ENCODE results near the gene TRIM27. TPM values are rescaled to one million over a fixed set of nuclear protein-coding genes. Genes with fewer than 3 reads are reported as not detected.
"Not testable (repeated sequence)": the region's sequence is repeated elsewhere in the genome, so short reads cannot be mapped to it uniquely, and the experiment has no call there.

Gene TRIM27
- total and polyA plus RNA-seq, 4 donors: 19.6 to 63.3 (median 32.5) TPM

DNA sequence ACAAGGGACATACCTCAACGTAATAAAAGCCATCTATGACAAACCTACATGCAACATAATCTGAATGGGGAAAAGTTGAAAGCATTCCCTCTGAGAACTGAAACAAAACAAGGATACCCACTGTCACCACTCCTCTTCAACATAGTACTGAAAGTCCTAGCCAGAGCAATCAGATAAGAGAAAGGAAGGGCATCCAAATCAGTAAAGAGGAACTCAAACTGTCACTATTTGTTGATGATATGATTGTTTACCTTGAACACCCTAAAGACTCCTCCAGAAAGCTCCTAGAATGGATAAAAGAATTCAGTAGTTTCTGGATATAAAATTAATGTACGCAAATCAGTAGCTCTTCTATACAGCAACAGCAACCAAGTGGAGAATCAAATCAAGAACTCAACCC, 41.9 kb upstream of the TRIM27 start:
- Histone ChIP-seq H3K9ac (ENCODE audit: low read depth in 1 of 2, low read length in 2 of 2) (no peak overlapping the region), H3K27ac (ENCODE audit: low read depth in 1 of 2, low read length in 2 of 2) (no peak overlapping the region), H3K36me3 (ENCODE audit: control insufficient read depth in 4 of 4, insufficient read depth in 3 of 4, low read depth in 1 of 4, low read length in 3 of 4) (no peaks in the 10 kb centered on the region), H3K9me3 (ENCODE audit: control insufficient read depth in 4 of 4, low read length in 3 of 4) (peaks cover 0 to 14% (median 3%) of the 10 kb centered on the region in 4 donors), H3K27me3 (ENCODE audit: control insufficient read depth in 4 of 4, insufficient read depth in 4 of 4, low read length in 3 of 4) (no peaks in the 10 kb centered on the region), H3K4me3 (ENCODE audit: low read depth in 1 of 3, low read length in 3 of 3) (no peak overlapping the region), H3K4me1 (ENCODE audit: control insufficient read depth in 4 of 4, insufficient read depth in 4 of 4, low read length in 3 of 4) (no peaks in the 10 kb centered on the region)
- 83% methylated on average over 2 of the region's 2 CpGs for WGBS
- TF ChIP-seq SP1 (IDR thresholded peaks at IDR 0.05) (no peak), RXRA (IDR thresholded peaks at IDR 0.05) (no peak), MAX (IDR thresholded peaks at IDR 0.05) (no peak), NR2F2 (IDR thresholded peaks at IDR 0.05) (no peak)
- no peak for DNase-seq (ENCODE audit: low spot score)

GRCh38 chr6:28960846-28961500, 37.2 kb upstream of the TRIM27 start:
- H3K27ac ChIP-seq (ENCODE audit: low read depth in 1 of 2, low read length in 2 of 2): no peak overlapping the region
- H3K4me1 ChIP-seq (ENCODE audit: control insufficient read depth in 4 of 4, insufficient read depth in 4 of 4, low read length in 3 of 4): no peaks in the 10 kb centered on the region
- WGBS: 90% methylated on average over 4 of the region's 4 CpGs
- no peaks in the 10 kb centered on the region for H3K27me3 ChIP-seq (ENCODE audit: control insufficient read depth in 4 of 4, insufficient read depth in 4 of 4, low read length in 3 of 4)
- no peak for TF ChIP-seq FOXA1 (IDR thresholded peaks at IDR 0.05)
- TF ChIP-seq RXRA (IDR thresholded peaks at IDR 0.05): no peak
- TF ChIP-seq EGR1 (IDR thresholded peaks at IDR 0.05; ENCODE audit: low read depth in 2 of 2): no peak
- TF ChIP-seq TAF1 (conservative IDR thresholded peaks at IDR 0.05): no peak
- TF ChIP-seq JUND (IDR thresholded peaks at IDR 0.05): no peak
- TF ChIP-seq, protein P1, sequence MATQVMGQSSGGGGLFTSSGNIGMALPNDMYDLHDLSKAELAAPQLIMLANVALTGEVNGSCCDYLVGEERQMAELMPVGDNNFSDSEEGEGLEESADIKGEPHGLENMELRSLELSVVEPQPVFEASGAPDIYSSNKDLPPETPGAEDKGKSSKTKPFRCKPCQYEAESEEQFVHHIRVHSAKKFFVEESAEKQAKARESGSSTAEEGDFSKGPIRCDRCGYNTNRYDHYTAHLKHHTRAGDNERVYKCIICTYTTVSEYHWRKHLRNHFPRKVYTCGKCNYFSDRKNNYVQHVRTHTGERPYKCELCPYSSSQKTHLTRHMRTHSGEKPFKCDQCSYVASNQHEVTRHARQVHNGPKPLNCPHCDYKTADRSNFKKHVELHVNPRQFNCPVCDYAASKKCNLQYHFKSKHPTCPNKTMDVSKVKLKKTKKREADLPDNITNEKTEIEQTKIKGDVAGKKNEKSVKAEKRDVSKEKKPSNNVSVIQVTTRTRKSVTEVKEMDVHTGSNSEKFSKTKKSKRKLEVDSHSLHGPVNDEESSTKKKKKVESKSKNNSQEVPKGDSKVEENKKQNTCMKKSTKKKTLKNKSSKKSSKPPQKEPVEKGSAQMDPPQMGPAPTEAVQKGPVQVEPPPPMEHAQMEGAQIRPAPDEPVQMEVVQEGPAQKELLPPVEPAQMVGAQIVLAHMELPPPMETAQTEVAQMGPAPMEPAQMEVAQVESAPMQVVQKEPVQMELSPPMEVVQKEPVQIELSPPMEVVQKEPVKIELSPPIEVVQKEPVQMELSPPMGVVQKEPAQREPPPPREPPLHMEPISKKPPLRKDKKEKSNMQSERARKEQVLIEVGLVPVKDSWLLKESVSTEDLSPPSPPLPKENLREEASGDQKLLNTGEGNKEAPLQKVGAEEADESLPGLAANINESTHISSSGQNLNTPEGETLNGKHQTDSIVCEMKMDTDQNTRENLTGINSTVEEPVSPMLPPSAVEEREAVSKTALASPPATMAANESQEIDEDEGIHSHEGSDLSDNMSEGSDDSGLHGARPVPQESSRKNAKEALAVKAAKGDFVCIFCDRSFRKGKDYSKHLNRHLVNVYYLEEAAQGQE (IDR thresholded peaks at IDR 0.05): no peak
- no peak for TF ChIP-seq RAD21 (IDR thresholded peaks at IDR 0.05)
- TF ChIP-seq HNF4G (IDR thresholded peaks at IDR 0.05): no peak
- no peak for TF ChIP-seq NR2F2 (IDR thresholded peaks at IDR 0.05)
- TF ChIP-seq ZBTB33 (IDR thresholded peaks at IDR 0.05): no peak
- no peak for TF ChIP-seq YY1 (IDR thresholded peaks at IDR 0.05)
- no peak for TF ChIP-seq HNF4A (conservative IDR thresholded peaks at IDR 0.05)
- TF ChIP-seq MAX (IDR thresholded peaks at IDR 0.05): no peak
- no peak for TF ChIP-seq SP1 (IDR thresholded peaks at IDR 0.05)
- TF ChIP-seq, protein P2, sequence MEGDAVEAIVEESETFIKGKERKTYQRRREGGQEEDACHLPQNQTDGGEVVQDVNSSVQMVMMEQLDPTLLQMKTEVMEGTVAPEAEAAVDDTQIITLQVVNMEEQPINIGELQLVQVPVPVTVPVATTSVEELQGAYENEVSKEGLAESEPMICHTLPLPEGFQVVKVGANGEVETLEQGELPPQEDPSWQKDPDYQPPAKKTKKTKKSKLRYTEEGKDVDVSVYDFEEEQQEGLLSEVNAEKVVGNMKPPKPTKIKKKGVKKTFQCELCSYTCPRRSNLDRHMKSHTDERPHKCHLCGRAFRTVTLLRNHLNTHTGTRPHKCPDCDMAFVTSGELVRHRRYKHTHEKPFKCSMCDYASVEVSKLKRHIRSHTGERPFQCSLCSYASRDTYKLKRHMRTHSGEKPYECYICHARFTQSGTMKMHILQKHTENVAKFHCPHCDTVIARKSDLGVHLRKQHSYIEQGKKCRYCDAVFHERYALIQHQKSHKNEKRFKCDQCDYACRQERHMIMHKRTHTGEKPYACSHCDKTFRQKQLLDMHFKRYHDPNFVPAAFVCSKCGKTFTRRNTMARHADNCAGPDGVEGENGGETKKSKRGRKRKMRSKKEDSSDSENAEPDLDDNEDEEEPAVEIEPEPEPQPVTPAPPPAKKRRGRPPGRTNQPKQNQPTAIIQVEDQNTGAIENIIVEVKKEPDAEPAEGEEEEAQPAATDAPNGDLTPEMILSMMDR (IDR thresholded peaks at IDR 0.05; ENCODE audit: low read depth, low read length, missing input control): no peak
- TF ChIP-seq ATF3 (IDR thresholded peaks at IDR 0.05): no peak
- no peak overlapping the region for H3K9ac ChIP-seq (ENCODE audit: low read depth in 1 of 2, low read length in 2 of 2)
- no peak overlapping the region for H3K4me3 ChIP-seq (ENCODE audit: low read depth in 1 of 3, low read length in 3 of 3)
- no peak for DNase-seq (ENCODE audit: low spot score)
- no peaks in the 10 kb centered on the region for H3K36me3 ChIP-seq (ENCODE audit: control insufficient read depth in 4 of 4, insufficient read depth in 3 of 4, low read depth in 1 of 4, low read length in 3 of 4)
- no peaks in the 10 kb centered on the region for H3K9me3 ChIP-seq (ENCODE audit: control insufficient read depth in 4 of 4, low read length in 3 of 4)

- WGBS: 90% methylated on average over 13 of the region's 13 CpGs
- not testable (repeated sequence) for DNase-seq (ENCODE audit: low spot score); H3K9ac ChIP-seq (ENCODE audit: low read depth in 1 of 2, low read length in 2 of 2); H3K27ac ChIP-seq (ENCODE audit: low read depth in 1 of 2, low read length in 2 of 2); H3K36me3 ChIP-seq (ENCODE audit: control insufficient read depth in 4 of 4, insufficient read depth in 3 of 4, low read depth in 1 of 4, low read length in 3 of 4); H3K9me3 ChIP-seq (ENCODE audit: control insufficient read depth in 4 of 4, low read length in 3 of 4); H3K4me1 ChIP-seq (ENCODE audit: control insufficient read depth in 4 of 4, insufficient read depth in 4 of 4, low read length in 3 of 4); H3K27me3 ChIP-seq (ENCODE audit: control insufficient read depth in 4 of 4, insufficient read depth in 4 of 4, low read length in 3 of 4); H3K4me3 ChIP-seq (ENCODE audit: low read depth in 1 of 3, low read length in 3 of 3)
Observed at GRCh38 chr6:28958561-28959243, 34.9 kb upstream of the TRIM27 start.
